Vagina (tissue), 2 donors: ENCODE measurements around the gene UBE2R2.

Source experiments
- CTCF ChIP-seq, 3 experiments: fragments of 450-650 bp in 2 of 3; fragments of 200-600 bp in 1 of 3; sonication (generic) in 1 of 3; IDR thresholded peaks; one replicate each; pipeline ENCODE4 v1.5.1; 2017 to 2019; ENCODE audit warnings: antibody characterized with exemption in 3 of 3, mild to moderate bottlenecking in 2 of 3, moderate library complexity in 2 of 3
- POLR2A ChIP-seq, 2 donors: fragments of 450-650 bp; IDR thresholded peaks; one replicate each; pipeline ENCODE4 v1.6.1; 2017; ENCODE audit warnings: antibody characterized with exemption in 2 of 2, mild to moderate bottlenecking in 2 of 2, moderate library complexity in 2 of 2

GRCh38 chr9:33867747-33868439 lies 50.9 kb downstream of the UBE2R2 start:
- TF ChIP-seq CTCF (IDR thresholded peaks at IDR 0.05) (no peak), POLR2A (IDR thresholded peaks at IDR 0.05) (no peak)
